ENCODE measurements around the gene EEF1AKMT3. TPM values are rescaled to one million over a fixed set of nuclear protein-coding genes. Genes with fewer than 3 reads are reported as not detected.

The EEF1AKMT3 gene
- polyA plus RNA-seq, 1 experiment, result 7.6 TPM

DNA sequence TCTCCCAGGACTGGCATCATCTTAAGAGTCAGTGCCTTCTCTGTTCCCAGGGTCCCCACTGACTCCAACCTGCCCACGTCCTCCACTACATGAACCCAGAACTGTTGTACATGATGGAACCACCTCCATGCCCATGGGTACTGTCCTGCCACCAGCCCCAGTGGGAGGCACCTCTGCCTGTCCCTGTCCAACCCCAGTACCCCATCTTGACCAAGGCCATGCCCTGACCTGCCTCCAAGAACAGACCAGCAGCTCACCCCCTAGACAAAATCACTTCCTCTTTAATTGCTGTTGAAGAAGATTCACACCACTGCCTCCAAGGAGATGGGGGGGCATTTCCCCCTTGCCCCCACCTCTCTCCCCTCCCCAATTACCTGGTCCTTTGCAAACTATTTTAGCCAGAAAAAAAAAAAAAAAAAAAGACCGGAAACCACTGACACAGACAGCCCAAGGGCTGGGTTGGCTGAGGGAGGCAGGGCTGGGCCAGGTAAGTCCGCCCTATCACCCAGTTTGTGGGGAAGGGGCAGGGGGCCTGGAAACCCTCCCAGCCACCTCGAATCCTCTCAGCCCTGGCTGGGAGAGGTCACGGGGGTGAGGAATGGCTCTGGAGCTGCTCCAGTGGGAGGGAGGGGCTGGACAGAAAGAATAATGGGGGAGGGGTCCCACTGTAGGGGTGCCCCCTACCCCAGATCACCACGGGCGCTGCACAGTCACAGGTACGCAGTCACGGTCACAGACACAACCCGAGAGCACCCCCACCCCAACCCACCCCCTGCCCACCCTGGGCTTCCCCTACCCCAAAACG, 47.3 kb upstream of the EEF1AKMT3 start:
- CTCF ChIA-PET, result interaction anchor here (0.7 to 2.4 kb wide), 15 partner anchors 10 to 198 kb away, joined by 3 to 19 read pairs (median 4); partner anchors contain the start of genes ARHGEF25 and CDK4

DNA sequence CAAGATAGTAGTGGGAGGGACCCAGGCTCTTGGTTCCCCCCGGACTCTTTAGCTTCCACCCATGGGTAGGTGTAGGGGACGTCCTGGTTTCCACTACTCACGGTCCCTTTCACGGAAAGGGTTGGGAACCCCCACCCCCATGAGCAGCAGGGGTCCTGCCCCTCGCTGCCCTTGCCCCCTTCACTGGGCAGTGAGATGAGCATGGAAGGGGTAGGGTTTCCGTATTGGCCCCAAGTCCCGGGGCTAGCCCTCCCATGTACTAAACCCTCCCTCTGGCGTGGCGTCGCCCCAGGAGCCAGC, 46.6 kb upstream of the EEF1AKMT3 start:
- ChIA-PET CTCF (interaction anchor here (0.7 to 2.4 kb wide), 22 partner anchors 9 to 199 kb away, joined by 3 to 19 read pairs (median 5); partner anchors contain the start of genes ARHGEF25, CDK4, PIP4K2C and TSPAN31), POLR2A (interaction anchor here (0.6 to 1.7 kb wide), 4 partner anchors 10 to 115 kb away, joined by 3 to 10 read pairs (median 3); partner anchors contain the start of genes ARHGEF25 and TSPAN31)
- Histone ChIP-seq H3K9me3 (ENCODE audit: control insufficient read depth, insufficient read depth, low read length) (peaks cover 5% of the 10 kb centered on the region; the same call in 1 of the 2 replicates), H3K27ac (ENCODE audit: low read depth, low read length) (no peak overlapping the region), H3K27me3 (ENCODE audit: control insufficient read depth, insufficient read depth, low read length) (peaks cover 8% of the 10 kb centered on the region), H3K4me3 (ENCODE audit: low read depth, low read length) (peak overlapping the region; percentile 92)
- TF ChIP-seq, protein P1, sequence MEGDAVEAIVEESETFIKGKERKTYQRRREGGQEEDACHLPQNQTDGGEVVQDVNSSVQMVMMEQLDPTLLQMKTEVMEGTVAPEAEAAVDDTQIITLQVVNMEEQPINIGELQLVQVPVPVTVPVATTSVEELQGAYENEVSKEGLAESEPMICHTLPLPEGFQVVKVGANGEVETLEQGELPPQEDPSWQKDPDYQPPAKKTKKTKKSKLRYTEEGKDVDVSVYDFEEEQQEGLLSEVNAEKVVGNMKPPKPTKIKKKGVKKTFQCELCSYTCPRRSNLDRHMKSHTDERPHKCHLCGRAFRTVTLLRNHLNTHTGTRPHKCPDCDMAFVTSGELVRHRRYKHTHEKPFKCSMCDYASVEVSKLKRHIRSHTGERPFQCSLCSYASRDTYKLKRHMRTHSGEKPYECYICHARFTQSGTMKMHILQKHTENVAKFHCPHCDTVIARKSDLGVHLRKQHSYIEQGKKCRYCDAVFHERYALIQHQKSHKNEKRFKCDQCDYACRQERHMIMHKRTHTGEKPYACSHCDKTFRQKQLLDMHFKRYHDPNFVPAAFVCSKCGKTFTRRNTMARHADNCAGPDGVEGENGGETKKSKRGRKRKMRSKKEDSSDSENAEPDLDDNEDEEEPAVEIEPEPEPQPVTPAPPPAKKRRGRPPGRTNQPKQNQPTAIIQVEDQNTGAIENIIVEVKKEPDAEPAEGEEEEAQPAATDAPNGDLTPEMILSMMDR (IDR thresholded peaks at IDR 0.05; ENCODE audit: low read depth, low read length), result no peak
- DNase-seq (ENCODE audit: low read depth, low spot score), result no peak

More for the DNA sequence above, 47.3 kb upstream of the EEF1AKMT3 start:
- Histone ChIP-seq H3K27ac (ENCODE audit: low read depth, low read length) (no peak overlapping the region), H3K27me3 (ENCODE audit: control insufficient read depth, insufficient read depth, low read length) (peaks cover 3% of the 10 kb centered on the region), H3K9me3 (ENCODE audit: control insufficient read depth, insufficient read depth, low read length) (peaks cover 5% of the 10 kb centered on the region; the same call in 1 of the 2 replicates), H3K4me3 (ENCODE audit: low read depth, low read length) (no peak overlapping the region)
- no peak for DNase-seq (ENCODE audit: low read depth, low spot score)
- POLR2A ChIA-PET, result interaction anchor here (0.6 to 1.7 kb wide), 3 partner anchors 11 to 20 kb away, joined by 3 to 10 read pairs (median 3); partner anchors contain the start of gene TSPAN31
- TF ChIP-seq, protein P1 (IDR thresholded peaks at IDR 0.05; ENCODE audit: low read depth, low read length), result no peak

DNA sequence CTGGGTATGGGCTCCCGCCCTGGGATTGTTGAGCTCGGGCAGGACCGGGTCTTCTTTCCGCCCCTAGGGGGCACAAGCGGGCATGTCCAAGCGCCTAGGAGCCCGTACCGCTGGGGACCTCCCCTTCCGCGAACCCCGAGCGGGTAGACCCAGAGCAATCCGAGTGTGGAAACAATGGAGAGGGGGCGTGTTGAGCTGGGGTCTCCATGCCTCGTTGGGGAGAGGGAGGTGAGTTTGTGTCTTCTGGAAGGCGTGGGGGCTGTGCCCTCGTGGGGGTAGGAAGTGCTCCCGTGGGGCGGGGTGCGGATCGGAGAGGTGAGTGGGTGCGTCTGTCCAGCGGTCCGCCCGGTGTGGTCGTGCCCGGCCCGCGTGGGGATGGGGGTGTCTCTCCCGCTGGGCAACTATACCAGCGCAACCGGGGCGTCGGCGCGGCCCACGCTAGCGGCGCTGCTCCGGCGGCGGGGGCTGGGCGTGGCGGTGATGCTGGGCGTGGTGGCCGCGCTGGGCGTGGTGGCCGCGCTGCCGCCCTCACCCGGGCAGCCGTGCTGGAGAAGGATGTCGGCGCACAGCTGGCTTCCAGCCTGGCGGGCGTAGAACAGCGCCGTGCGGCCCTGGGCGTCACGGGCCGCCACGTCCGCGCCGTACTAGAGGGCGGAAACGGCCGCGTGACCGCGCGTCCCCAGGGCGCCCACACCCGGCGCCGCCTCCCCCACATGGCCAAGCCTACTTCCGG, 46.1 kb upstream of the EEF1AKMT3 start:
- Histone ChIP-seq H3K9me3 (ENCODE audit: control insufficient read depth, insufficient read depth, low read length) (peaks cover 5% of the 10 kb centered on the region; the same call in 1 of the 2 replicates), H3K27me3 (ENCODE audit: control insufficient read depth, insufficient read depth, low read length) (peaks cover 12% of the 10 kb centered on the region), H3K27ac (ENCODE audit: low read depth, low read length) (peak overlapping the region; percentile 52), H3K4me3 (ENCODE audit: low read depth, low read length) (peak overlapping the region; percentile 92)
- ChIA-PET POLR2A (interaction anchor here (0.5 to 1.7 kb wide), 5 partner anchors 10 to 115 kb away, joined by 3 to 13 read pairs (median 3); partner anchors contain the start of genes ARHGEF25 and TSPAN31), CTCF (interaction anchor here (0.6 to 2.4 kb wide), 25 partner anchors 9 to 199 kb away, joined by 3 to 19 read pairs (median 5); partner anchors contain the start of genes ARHGEF25, CDK4, PIP4K2C and TSPAN31)
- TF ChIP-seq, protein P1 (IDR thresholded peaks at IDR 0.05; ENCODE audit: low read depth, low read length), result peak; percentile 87
- peak; percentile 47 for DNase-seq (ENCODE audit: low read depth, low spot score)

DNA sequence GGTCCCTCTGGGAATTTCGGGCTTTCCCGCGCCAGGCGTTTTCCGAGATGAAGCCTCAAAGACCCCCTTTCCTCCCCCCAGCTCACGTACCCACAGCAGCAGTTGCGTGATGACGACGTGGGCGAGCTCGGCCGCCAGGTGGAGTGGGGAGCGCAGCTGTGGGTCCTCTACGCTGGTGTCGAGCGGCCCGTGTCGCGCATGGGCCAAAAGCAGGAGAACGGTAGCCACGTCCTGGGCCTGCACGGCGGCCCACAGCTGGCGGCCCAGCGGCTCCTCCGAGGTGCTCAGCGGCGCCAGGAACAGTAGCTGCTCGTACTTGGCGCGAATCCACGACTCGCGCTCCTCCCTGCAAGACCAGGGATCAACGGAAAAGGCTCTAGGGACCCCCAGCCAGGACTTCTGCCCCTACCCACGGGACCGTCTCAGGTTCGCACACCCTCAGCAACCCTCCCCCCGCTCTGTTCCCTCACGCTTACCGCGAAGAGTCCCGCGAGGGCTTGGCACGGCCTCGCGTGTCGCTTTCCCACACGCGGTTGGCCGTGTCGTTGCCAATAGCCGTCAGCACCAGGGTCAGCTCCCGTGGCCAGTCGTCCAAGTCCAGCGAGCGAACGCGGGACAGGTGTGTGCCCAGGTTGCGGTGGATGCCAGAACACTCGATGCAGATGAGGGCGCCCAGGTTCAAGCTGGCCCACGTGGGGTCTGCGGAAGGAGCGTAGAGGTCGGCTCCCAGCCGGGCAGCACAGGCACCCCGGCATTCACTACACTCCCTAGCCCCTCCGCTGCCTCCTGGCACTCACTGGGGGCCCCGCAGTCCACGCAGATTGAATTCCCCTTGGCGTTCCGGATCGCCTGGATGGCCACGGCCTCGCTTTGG, 45.3 kb upstream of the EEF1AKMT3 start:
- DNase-seq (ENCODE audit: low read depth, low spot score), result no peak
- CTCF ChIA-PET, result interaction anchor here (0.6 to 2.4 kb wide), 12 partner anchors 8 to 169 kb away, joined by 3 to 19 read pairs (median 6); partner anchors contain the start of genes PIP4K2C and TSPAN31
- POLR2A ChIA-PET, result interaction anchor here (0.5 to 1.7 kb wide), 2 partner anchors 9 to 26 kb away, joined by 10 to 13 read pairs; no protein-coding TSS in a partner anchor
- Histone ChIP-seq H3K9me3 (ENCODE audit: control insufficient read depth, insufficient read depth, low read length) (peaks cover 5% of the 10 kb centered on the region; the same call in 1 of the 2 replicates), H3K4me3 (ENCODE audit: low read depth, low read length) (peak overlapping the region; percentile 92), H3K27me3 (ENCODE audit: control insufficient read depth, insufficient read depth, low read length) (peaks cover 13% of the 10 kb centered on the region), H3K27ac (ENCODE audit: low read depth, low read length) (peak overlapping the region; percentile 47)
- TF ChIP-seq, protein P1 (IDR thresholded peaks at IDR 0.05; ENCODE audit: low read depth, low read length), result peak; percentile 51
